Activated gamma-delta T cell (primary cell): ENCODE measurements around the gene OR2AG2.

Source experiments
- DNase-seq: peaks from one replicate; lab custom pipeline; 2025; lab: John Stamatoyannopoulos, UW

The OR2AG2 gene

GRCh38 chr11:6742260-6742659, 29.5 kb downstream of the OR2AG2 start:
- no peak for DNase-seq

DNA sequence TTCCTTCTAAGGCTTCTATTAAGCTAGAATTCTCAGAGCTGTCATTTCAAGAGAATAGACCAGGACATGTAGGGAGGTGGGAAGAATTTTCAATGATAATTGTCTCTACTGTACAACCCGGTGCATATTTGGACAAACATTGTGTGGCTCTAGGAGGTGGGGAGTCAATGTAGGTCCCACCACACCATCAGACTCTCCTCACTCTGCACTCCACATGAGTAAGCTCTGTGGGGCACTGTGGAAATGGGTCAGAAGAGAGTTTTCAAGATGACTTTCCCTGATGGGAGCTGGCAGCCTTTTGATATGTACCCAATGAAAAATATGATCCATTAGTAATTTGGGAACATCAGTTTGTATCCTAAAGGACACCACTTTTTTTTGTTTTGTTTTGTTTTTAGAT, 33.2 kb downstream of the OR2AG2 start:
- DNase-seq: no peak

DNA sequence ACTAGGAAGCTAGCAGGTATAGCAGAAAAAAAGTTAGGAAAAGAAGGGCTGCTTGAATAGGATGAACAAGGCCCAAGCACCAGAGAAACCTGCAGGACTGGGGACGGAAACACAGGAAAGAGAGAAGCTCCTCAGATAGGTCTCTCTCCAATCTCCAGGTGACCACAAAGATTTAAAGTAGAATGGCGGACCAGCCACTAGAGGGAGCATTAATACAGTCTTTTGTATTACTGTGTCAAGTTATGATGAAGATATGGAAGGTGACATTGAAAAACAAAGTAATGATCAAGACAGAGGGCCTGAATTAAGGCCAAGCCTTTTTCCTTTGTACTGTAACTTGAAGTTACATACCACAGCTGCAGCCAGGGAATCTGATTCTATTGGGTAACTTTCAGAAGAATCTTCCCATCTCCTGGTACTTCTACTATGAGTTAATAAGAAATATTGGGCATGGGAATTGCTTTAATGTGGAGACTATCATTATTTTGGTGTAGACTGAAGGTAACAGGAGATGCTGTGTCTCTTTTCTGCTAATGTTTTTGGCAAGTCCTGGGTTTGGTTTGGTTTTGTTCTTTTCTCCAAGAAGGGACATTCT, 33.8 kb downstream of the OR2AG2 start:
- DNase-seq: no peak

GRCh38 chr11:6736495-6737121, 35.2 kb downstream of the OR2AG2 start:
- DNase-seq: no peak

DNA sequence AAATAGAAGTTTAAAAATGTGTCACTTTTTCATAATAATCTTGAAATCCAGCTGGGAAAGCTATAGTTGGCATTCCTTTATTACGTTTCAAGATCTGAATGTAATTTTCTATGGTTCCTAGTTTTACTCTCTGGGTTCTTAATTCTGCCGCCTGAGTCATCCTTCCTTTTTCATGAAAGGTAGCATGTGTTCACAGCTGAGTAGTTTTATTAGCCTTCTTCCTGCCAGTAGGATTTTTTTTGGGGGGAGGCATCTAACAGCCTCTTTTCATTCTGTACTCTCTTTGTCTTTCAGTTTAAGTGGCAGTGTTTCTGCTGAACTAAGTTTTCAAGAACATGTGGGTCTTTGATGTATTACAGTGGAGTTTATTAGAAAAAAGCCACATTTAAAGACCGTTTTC, 36.5 kb downstream of the OR2AG2 start:
- DNase-seq: no peak

DNA sequence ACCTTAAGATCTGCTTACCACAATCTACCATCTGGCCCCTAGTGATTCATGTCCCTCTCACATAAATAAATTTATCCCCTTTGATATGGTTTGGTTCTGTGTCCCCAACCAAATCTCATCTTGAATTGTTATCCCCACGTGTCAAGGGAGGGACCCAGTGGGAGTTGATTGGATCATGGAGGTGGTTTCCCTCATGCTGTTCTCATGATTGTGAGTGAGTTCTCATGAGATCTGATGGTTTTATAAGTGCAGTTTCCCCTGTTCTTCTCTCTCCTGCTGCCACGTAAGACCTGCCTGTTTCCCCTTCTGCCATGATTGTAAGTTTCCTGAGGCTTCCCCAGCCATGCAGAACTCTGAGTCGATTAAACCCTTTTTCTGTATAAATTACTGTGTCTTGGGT, 37.2 kb downstream of the OR2AG2 start:
- no peak for DNase-seq

DNA sequence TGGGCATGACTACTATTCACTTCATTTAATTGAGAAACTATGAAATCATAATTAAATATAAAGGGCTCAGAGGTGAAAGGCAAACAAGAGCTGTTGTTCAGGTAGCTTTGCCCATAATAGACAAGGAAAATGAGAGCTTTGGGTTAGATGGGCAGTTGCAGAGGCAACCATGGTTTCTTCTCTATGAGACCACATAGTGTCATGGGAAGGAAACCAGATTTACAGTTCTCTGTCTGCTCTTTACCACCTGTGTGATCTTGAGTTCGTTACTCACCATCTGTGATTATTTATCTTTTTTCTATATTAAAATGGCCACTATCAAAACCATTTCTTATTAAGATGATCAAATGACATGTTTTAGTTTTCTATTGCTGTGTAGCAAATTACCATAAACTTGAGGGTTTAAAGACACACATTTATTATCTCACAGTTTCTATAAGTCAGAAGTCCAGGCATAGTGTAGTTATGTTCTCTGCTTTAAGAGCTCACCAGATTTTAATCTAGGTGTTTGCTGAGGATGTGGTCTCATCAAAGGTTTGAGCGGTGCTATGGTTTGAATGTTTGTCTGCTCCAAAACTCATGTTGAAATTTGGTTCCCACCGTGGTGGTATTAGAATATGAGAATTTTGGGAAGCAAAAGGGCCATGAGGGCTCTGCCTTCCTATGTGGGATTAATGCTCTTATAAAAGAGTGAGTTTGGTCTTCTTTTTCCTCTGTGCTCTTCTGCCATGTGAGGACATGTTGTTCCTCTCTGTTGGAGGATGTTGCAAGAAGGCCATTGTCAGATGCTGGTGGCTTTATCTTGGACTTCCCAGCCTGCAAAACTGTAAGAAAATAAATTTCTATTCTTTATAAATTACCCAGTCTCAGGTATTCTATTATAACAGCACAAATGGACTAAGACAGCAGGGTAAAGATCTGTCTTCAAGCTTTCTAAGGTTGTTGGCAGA, 38.2 kb downstream of the OR2AG2 start:
- DNase-seq: no peak

GRCh38 chr11:6727971-6728760, 43.6 kb downstream of the OR2AG2 start:
- no peak for DNase-seq

- DNase-seq: no peak
Measured at GRCh38 chr11:6725386-6725896, 46.3 kb downstream of the OR2AG2 start.

DNA sequence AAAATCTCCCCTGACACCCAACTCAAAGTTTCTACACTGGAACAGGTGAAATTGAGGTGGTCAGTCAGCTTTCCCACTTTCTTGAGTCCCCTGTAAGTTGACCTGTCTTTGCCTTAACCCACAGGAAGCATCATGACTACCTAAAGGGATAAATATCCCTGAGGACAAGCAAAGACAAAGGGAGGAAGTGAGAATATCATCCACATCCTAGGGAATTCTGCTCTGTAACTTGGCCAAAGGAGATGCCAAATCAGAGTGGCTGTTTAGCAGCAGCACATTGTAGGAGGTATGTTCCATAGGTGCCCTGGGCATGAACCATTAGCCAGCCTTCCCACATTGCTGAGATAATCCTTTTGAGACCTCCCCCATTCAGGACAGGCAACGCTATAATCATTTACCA, 47.8 kb downstream of the OR2AG2 start:
- no peak for DNase-seq

DNA sequence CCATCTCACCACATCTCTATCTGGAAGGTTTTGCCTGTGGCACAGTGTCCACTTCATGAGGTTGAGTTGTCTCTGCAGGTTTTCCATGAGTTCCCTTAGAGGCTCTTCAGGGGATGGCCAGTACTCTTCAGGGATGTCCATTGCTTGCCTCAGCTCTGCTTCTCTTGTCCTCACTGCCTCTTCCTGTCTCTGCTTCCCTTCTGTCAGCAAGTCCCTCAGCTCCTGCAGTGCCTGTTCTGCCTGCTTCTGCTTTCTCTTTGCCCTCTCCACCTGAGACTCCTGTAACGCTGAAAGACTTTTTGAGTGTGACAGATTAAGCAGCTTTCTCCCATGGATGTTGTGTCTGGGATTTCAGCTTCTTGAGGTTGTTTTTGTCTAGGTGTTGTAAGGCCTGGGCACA, 50.4 kb downstream of the OR2AG2 start:
- no peak for DNase-seq

DNA sequence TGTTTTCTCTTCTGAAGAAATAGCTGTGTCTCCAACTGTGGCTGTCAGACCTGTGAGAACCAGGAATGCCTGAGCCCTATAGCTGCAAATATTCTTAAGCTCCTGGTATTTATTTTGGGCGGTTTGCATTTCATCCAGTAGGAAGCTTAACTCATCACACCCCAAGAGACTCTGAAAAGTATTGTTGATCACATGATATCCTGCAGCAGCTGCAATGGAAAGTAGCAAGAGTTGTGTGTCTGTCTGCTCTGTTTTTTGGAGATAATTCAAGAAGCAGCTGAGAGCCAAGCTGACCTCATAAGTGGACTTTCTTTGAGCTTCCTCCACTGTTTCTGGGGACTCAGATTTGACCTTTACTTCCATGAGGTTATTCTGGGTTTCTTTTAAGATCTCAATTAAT, 52.2 kb downstream of the OR2AG2 start:
- DNase-seq: no peak

GRCh38 chr11:6717426-6717825, 54.4 kb downstream of the OR2AG2 start:
- no peak for DNase-seq
